Stimulated activated naive CD8-positive, alpha-beta T cell treated with anti-CD3 and anti-CD28 coated beads, Interleukin-15, amount 100 ng/mL, for 72 hours (primary cell): Measurements from ENCODE around the gene DOK5.

Source experiments
- ATAC-seq: fragments of 150-1000 bp; cut with Tn5 transposase; 2 replicates; pipeline ENCODE4 v1.10.0; 2021; ENCODE audit warnings: mild to moderate bottlenecking, moderate library complexity
- DNase-seq, 2 donors: peaks; one replicate each; pipeline ENCODE4 v3.0.0; 2021 to 2022
- H3K27ac Mint-ChIP-seq, 2 donors: one replicate each; pipeline ENCODE4 v1.8.0; 2022; ENCODE audit warnings: mild to moderate bottlenecking in 2 of 2, mixed read lengths in 2 of 2, moderate library complexity in 2 of 2
- H3K27me3 Mint-ChIP-seq: one replicate; pipeline ENCODE4 v1.8.0; 2022; ENCODE audit warnings: mixed read lengths
- H3K4me1 Mint-ChIP-seq: one replicate; pipeline ENCODE4 v1.8.0; 2022; ENCODE audit warnings: mild to moderate bottlenecking, mixed read lengths
- H3K4me3 Mint-ChIP-seq, 2 donors: one replicate each; pipeline ENCODE4 v1.8.0; 2022; ENCODE audit warnings: mild to moderate bottlenecking in 2 of 2, mixed read lengths in 2 of 2, moderate library complexity in 1 of 2
- H3K9me3 Mint-ChIP-seq, 2 donors: one replicate each; pipeline ENCODE4 v1.8.0; 2022; ENCODE audit warnings: mixed read lengths in 2 of 2

The DOK5 gene

DNA sequence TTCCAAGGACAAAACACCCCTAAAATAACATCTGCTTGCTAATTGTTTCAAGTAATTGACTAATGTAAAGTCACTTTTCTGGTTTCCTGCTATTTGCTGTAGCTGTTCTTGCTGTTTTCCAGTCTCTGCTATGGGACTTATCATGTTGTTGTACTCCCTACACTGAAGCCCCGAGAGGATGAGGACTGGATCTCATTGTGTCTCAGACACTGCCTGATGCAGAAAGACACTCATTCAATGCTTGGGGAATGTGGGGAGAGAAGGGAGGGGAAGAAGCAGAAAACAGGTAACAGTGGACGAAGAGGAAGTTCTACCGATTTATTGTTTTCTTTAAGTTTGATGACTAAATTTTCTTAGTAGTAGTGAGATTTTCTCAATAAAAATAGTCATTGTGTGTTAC lies 79.8 kb downstream of the DOK5 start:
- Mint-ChIP-seq H3K27me3 (no peaks in the 10 kb centered on the region), H3K27ac (no peak overlapping the region), H3K4me1 (no peaks in the 10 kb centered on the region), H3K4me3 (no peak overlapping the region), H3K9me3 (peaks cover 0 to 5% of the 10 kb centered on the region in 2 donors)
- DNase-seq (no peak), ATAC-seq (no peak)

DNA sequence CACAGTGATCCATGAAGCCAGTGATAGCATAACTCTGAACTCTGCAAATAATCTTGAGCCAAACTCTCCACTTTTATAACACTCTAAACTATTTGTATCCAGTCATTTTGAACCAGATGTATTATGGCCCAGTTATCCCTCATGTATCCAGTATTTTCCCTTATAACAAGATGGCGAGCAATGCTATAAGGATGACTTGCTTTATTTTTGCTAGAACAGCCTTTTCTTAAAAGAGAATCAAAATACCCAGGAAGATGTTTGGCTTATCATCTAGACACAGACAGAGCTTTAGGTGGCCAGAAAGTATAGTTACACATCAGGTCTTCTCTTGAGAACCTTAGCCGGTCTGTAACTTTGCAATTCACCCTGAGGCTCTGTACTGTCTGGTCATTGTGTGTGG lies 81.0 kb downstream of the DOK5 start:
- H3K4me3 Mint-ChIP-seq, result no peak overlapping the region
- no peaks in the 10 kb centered on the region for H3K27me3 Mint-ChIP-seq
- DNase-seq (no peak), ATAC-seq (no peak)
- H3K27ac Mint-ChIP-seq, result no peak overlapping the region
- peaks cover 0 to 5% of the 10 kb centered on the region in 2 donors for H3K9me3 Mint-ChIP-seq
- no peaks in the 10 kb centered on the region for H3K4me1 Mint-ChIP-seq

DNA sequence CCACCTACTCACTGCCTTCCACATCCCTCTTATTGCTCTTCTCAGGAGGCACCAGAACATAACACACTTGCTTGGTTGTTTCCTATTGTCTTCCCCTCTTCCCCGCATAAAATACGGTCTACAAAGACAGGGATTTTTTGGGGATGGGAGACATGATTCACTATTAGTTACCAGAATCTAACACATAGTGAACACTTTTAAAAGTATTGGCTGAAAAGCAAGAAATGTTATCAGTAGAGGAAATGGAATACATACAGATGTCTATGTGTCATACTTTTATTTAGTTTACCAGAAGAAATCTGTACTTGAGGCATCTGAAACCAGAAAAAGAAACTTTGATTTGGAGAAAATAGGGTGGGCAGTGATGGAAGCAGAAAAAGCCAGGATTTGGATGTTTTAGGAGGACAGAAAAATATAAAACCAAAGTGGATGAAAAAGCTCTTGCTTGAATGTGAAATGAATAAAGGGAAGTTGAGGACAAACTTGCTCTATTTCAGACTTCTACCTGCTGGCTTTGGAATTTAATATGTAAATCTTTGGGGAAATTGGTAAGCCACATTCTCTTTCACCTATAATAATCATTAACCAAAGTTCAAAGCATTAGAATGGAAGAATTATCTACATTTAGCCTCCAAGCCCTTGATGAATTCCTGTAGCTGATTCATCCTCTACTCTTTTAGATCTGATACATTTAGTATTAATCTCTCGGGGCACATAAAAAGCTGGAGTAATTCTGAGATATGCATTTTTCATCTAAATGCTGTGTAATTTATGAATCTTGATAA lies 82.6 kb downstream of the DOK5 start:
- ATAC-seq, result no peak
- Mint-ChIP-seq H3K27me3 (no peaks in the 10 kb centered on the region), H3K4me1 (no peaks in the 10 kb centered on the region), H3K9me3 (peaks cover 0 to 5% of the 10 kb centered on the region in 2 donors), H3K4me3 (no peak overlapping the region), H3K27ac (no peak overlapping the region)
- DNase-seq, result no peak

DNA sequence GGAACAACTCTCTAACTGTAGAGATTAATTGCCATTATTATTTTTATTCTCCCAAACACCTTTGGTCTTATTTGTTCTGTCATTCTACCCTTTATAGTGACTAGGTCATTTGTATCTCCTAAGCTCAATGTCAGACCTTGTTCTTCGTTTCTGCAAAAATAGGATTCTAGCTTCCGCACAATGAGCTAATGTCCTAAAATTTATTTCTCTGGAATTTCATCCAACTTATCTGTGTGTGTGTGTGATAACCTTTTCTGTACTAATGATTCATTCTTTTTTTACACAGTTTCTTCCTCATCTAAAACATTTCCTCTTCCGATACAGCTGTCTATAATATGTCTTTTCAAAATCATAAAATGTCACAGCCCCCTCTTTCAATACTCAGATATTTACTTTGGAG lies 84.5 kb downstream of the DOK5 start:
- Mint-ChIP-seq H3K27ac (no peak overlapping the region), H3K4me3 (no peak overlapping the region), H3K9me3 (peaks cover 0 to 5% of the 10 kb centered on the region in 2 donors), H3K27me3 (no peaks in the 10 kb centered on the region), H3K4me1 (no peaks in the 10 kb centered on the region)
- no peak for ATAC-seq
- DNase-seq, result no peak

DNA sequence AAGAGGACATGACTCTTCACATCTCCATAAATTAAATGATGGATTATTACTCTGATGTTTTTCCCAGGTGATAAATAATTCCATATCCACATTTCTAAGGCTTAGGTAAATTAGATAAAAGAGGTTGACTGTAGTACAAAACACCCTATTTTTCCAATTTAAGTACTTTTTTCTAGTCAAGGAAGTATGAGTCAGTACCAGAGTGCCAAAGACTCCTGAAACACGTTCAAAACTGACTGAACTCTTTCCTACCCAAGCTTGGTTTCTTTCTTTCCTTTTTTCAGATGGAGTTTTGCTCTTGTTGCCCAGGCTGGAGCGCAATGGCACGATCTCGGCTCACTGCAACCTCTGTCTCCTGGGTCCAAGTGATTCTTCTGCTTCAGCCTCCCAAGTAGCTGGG lies 85.0 kb downstream of the DOK5 start:
- Mint-ChIP-seq H3K27ac (no peak overlapping the region), H3K27me3 (no peaks in the 10 kb centered on the region)

DNA sequence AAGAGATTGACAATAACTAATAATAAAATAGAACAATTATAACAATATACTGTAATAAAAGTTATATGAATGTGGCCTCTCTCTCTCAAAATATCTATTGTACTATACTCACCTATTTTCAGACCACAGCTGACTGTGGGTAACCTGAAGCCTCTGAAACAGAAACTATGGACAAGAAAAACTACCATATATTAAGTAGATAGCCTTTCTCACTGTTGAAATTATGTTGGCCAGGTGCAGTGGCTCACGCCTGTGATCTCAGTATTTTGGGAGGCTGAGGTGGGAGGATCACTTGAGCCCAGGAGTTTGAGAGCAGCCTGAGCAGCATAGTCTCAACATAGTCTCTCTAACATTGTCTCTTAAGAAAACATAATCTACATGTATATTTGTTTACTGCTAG lies 89.9 kb downstream of the DOK5 start:
- no peak for DNase-seq
- Mint-ChIP-seq H3K27ac (no peak overlapping the region), H3K4me1 (no peaks in the 10 kb centered on the region), H3K4me3 (no peak overlapping the region), H3K9me3 (no peaks in the 10 kb centered on the region), H3K27me3 (no peaks in the 10 kb centered on the region)
- ATAC-seq, result no peak

More for the DNA sequence above, 85.0 kb downstream of the DOK5 start:
- Mint-ChIP-seq H3K9me3 (peaks cover 0 to 5% of the 10 kb centered on the region in 2 donors), H3K4me3 (no peak overlapping the region), H3K4me1 (no peaks in the 10 kb centered on the region)
- ATAC-seq (no peak), DNase-seq (no peak)

DNA sequence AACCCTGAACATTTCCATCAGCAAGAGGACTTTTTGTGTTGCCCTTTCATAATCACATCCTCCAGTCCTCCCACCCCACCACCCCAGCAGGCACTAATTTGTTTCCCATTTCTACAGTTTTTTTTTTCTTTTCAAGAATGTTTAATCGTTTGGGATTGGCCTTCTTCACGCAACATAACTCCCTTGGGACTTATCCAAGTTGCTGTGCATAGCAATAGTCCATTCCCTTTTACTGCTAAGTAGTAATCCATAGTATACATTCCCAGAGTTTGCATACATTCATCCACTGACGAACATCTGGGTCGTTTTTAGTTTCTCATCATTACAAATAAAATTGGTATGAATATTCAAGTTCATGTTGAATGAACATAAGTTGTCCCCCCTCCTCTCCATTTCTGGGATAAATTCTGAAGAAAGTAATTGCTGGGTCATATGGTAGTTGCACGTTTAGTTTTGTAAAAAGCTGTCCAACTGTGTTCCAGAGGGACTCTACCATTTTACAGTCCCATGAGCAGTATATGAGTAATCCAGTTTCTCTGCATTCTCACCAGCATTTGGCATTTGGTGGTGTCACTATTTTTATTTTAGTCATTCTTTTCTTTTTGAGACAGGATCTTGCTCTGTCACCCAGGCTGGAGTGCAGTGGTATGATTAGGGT lies 90.8 kb downstream of the DOK5 start:
- Mint-ChIP-seq H3K27me3 (no peaks in the 10 kb centered on the region), H3K4me1 (no peaks in the 10 kb centered on the region), H3K27ac (no peak overlapping the region), H3K4me3 (no peak overlapping the region), H3K9me3 (no peaks in the 10 kb centered on the region)
- DNase-seq, result no peak
- ATAC-seq, result no peak

DNA sequence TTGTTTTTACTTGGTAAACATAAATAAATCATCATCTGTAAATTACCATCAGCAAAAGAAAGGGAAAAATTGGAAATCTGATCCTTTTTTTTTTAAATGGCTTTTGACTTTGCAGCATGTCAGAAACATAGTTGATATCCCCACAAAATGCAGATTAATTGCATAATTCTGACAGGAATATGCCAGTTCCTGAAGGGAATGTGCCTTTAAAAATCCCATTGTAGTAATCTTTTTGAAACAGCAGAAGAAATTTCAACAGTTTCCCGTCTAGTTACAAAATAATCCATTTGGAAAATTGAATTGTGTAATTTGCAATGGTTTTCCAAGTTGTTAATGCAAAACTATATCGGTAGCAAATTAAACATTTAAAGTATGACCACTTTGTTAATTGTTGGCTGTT lies 95.2 kb downstream of the DOK5 start:
- DNase-seq (no peak), ATAC-seq (no peak)
- no peak overlapping the region for H3K27ac Mint-ChIP-seq
- no peaks in the 10 kb centered on the region for H3K9me3 Mint-ChIP-seq
- no peaks in the 10 kb centered on the region for H3K4me1 Mint-ChIP-seq
- H3K27me3 Mint-ChIP-seq, result no peaks in the 10 kb centered on the region
- no peak overlapping the region for H3K4me3 Mint-ChIP-seq

DNA sequence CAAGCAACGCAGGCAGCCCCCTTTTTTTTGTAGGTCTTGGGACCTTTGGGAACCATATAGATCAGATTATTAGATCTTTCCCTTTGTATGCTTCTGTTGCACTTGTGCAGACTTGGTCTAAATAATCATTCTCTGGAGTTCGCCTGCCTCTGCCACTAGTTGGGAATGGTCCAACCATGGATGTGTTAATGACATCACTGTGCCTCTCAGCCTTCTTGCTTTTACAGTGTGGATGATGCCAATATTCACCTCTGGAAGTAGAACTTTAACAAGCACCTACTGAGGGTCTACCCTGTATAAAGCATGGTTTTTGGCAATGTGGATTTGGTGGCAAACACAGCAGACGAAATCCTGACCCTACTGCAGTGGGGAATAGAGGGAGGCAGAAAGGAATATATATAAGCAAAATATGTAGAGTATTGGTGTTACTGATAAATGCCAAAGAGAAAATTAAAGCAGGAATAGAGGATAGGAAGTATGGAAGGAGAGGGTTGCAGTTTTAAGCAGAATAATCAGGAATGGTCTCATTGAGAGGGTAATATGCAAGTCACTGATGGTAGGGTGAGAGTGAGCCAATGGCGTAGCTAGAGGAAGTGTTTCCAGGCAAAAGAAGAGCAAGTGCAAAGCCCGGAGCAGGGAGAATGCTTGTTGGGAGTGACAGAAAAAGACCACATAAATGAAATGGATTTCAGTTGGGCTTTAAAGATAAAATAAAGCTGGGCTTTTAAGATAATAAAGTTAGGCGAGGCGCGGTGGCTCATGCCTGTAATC lies 97.5 kb downstream of the DOK5 start:
- H3K9me3 Mint-ChIP-seq, result no peaks in the 10 kb centered on the region
- DNase-seq, result no peak
- H3K27ac Mint-ChIP-seq, result no peak overlapping the region
- no peak overlapping the region for H3K4me3 Mint-ChIP-seq
- no peaks in the 10 kb centered on the region for H3K27me3 Mint-ChIP-seq
- no peak for ATAC-seq
- H3K4me1 Mint-ChIP-seq, result no peaks in the 10 kb centered on the region

DNA sequence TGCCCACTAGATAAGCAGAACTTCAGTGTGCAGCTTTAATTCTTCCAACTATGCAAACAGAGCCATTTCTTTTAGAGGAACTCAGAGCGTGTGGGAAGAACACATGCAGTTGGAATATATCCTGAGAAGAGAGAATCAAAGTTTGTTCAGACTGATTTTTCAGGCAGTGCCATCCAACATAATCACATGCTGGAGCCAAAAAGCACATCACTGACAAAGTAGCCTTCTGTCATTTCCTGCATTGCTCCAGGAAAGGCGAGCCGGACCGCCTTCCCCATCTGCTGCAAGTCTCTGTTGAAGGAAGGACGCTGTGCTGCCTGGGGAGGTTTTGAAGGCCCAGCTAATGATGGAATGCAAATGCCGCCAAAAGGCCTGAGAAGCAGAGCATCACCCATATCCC lies 98.4 kb downstream of the DOK5 start:
- H3K4me3 Mint-ChIP-seq, result no peak overlapping the region
- no peak overlapping the region for H3K27ac Mint-ChIP-seq
- no peaks in the 10 kb centered on the region for H3K4me1 Mint-ChIP-seq
- ATAC-seq (no peak), DNase-seq (no peak)
- no peaks in the 10 kb centered on the region for H3K9me3 Mint-ChIP-seq
- H3K27me3 Mint-ChIP-seq, result no peaks in the 10 kb centered on the region

DNA sequence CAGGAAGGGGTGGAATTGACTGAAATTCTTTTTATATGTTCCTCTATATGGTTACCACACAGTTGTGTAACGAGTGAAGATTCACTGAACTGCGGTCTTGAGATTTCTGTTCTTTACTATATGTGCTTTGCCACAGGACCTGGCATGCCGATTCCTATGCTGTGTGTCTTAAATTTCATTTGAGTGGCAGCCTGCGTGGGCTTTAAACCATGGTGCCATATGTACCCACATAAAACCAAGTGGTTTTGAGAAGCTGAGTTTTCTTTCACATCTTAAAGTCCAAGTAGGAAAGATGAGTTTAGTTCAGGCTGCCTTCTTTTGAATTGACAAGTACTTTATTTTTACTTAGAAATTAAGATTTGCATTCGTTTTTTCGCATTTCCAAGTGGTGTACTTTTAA lies 101.1 kb downstream of the DOK5 start:
- peaks cover 9% of the 10 kb centered on the region for H3K27me3 Mint-ChIP-seq
- no peaks in the 10 kb centered on the region for H3K9me3 Mint-ChIP-seq
- H3K27ac Mint-ChIP-seq, result no peak overlapping the region
- H3K4me1 Mint-ChIP-seq, result no peaks in the 10 kb centered on the region
- ATAC-seq (no peak), DNase-seq (no peak)
- no peak overlapping the region for H3K4me3 Mint-ChIP-seq

DNA sequence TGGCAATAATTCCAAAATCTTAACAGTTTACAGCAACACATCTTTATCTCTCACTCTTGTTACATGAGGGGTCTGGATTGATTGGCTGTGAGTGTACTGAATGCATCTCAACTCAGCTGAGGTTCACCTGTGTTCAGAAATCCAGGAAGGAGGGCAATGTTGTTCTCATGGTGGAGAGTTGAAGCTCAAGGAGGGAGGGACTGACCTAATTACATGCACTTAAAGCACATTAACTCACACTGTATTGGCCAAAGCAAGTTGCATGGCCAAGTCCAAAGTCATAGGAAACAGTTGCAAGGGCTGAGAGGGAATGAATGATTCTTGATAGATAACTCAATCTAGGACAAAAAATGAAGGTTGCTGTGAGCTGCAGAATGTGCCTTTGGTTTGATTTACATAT lies 102.2 kb downstream of the DOK5 start:
- Mint-ChIP-seq H3K9me3 (no peaks in the 10 kb centered on the region), H3K4me3 (no peak overlapping the region), H3K4me1 (no peaks in the 10 kb centered on the region), H3K27ac (no peak overlapping the region), H3K27me3 (peaks cover 9% of the 10 kb centered on the region)
- DNase-seq, result no peak
- no peak for ATAC-seq

DNA sequence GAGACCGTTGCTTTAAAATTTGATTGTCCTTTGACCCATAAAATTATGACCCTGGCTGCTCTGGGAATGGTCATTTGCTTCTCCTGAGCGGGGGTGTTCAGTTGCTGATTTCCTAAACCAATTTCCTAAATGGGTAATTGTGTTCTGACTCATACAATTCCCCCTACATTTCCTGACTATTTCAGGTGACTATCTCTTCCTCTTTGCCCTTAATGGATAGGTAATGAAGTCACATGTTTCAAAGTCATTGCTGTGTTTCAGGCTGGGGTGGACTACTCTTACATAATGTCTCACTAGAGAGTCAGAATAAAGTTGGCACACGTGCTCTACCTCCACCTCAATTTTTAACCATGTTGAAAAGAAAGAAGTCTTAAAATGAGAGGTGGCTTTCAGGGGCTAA lies 109.8 kb downstream of the DOK5 start:
- Mint-ChIP-seq H3K9me3 (peaks cover 0 to 4% of the 10 kb centered on the region in 2 donors), H3K4me1 (no peaks in the 10 kb centered on the region), H3K27ac (no peak overlapping the region), H3K27me3 (peaks cover 16% of the 10 kb centered on the region), H3K4me3 (no peak overlapping the region)
- no peak for DNase-seq
- no peak for ATAC-seq

DNA sequence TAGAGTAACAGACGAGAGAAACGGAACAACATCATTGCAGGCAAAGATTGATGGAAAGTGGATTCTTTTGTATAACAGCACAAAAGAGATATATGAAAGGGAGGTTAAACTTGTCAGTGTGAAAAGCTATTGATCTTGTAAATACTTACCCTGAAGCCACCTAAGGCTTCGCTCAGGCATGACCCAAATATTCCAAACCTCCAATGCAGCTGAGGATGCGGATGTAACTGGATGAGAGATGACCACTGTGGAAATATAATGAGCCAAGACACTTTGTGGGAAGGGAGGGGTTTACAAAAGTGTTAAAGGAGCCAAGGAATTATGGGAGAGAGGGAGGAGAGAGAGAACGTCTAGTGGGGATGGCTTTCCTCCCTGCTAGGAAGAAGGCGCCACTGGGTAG lies 112.0 kb downstream of the DOK5 start:
- H3K27me3 Mint-ChIP-seq, result peaks cover 8% of the 10 kb centered on the region
- no peak for DNase-seq
- ATAC-seq, result no peak
- no peak overlapping the region for H3K4me3 Mint-ChIP-seq
- no peak overlapping the region for H3K27ac Mint-ChIP-seq
- no peaks in the 10 kb centered on the region for H3K4me1 Mint-ChIP-seq
- H3K9me3 Mint-ChIP-seq, result peaks cover 0 to 4% of the 10 kb centered on the region in 2 donors

DNA sequence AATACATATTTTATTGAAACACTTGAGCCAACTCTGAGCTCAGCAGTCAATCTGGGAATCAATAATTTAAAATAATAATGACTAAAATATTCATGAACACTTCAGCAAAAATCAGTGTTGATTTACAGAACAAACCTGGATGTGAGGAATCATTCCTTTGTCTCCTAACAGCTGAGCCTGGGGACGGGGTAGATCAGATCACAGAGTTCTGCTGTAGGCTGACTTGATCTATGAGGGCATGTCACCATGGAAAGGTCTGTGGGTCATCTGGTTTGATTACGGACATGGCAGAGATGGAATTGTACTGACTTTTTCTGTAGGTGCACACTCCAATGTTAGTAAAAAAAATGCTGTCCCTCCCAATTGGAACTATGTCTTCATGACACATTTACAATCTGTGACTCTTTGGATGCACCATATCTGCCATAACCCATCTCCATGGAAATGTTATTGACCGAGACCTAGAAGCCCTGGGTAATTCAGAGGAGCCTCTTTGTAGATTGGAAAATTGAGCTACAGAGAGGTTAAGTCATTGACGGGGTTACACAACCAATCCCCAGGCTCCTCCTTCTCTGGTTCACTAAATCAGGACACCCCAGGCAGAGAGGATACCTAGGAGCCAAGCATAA lies 114.1 kb downstream of the DOK5 start:
- H3K9me3 Mint-ChIP-seq, result no peaks in the 10 kb centered on the region
- ATAC-seq (no peak), DNase-seq (no peak)
- H3K27ac Mint-ChIP-seq, result no peak overlapping the region
- no peak overlapping the region for H3K4me3 Mint-ChIP-seq
- peaks cover 8% of the 10 kb centered on the region for H3K27me3 Mint-ChIP-seq
- H3K4me1 Mint-ChIP-seq, result no peaks in the 10 kb centered on the region

DNA sequence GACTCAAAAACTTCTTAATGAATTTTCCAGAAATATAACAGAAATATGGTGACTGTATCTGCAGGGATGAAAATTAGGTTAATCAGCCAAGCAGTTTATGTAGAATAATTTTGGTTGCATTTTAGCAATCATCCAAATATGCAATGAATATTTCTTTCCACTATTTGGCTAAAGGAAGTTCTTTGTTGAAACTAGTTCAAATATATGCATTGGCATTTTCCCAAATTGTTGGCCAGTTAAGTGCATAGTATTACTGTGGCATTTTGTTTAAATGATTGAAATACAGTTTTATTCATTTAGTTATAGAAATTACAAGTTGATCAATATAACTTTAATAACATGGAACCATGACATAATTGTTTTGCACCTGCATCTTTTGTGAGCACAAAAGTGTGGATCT lies 115.5 kb downstream of the DOK5 start:
- Mint-ChIP-seq H3K4me1 (no peaks in the 10 kb centered on the region), H3K27me3 (peaks cover 8% of the 10 kb centered on the region), H3K4me3 (no peak overlapping the region), H3K27ac (no peak overlapping the region), H3K9me3 (no peaks in the 10 kb centered on the region)
- no peak for ATAC-seq
- no peak for DNase-seq
